Body of pancreas (tissue), 4 donors: ENCODE data around the gene ZNF407. TPM values are rescaled to one million over a fixed set of nuclear protein-coding genes. Genes with fewer than 3 reads are reported as not detected.

Source experiments
- ATAC-seq: fragments of 150-250 bp; one replicate; pipeline ENCODE4 v1.9.1; 2016
- DNase-seq, 4 donors: peaks; one replicate each; pipeline ENCODE4 v3.0.0-alpha.2; 2019
- H3K27ac ChIP-seq, 4 donors: fragments of 200-600 bp; sonication (generic); 1 replicate in 3 of 4; 2 replicates in 1 of 4; pipeline versions ENCODE4 v1.5.1 to v1.6.1; 2016 to 2019; ENCODE audit warnings: mild to moderate bottlenecking in 1 of 4, mixed read lengths in 1 of 4, moderate library complexity in 1 of 4
- H3K27me3 ChIP-seq, 2 donors: fragments of 200-600 bp; sonication (generic); one replicate each; pipeline ENCODE4 v1.6.0; 2016; ENCODE audit warnings: mild to moderate bottlenecking in 1 of 2
- H3K36me3 ChIP-seq, 2 donors: fragments of 200-600 bp; sonication (generic); replicated peaks in 1 of 2; 2 replicates each; pipeline ENCODE4 v1.5.1; 2016; ENCODE audit warnings: low read depth in 2 of 2; ENCODE audit not compliant: insufficient read depth in 1 of 2
- H3K4me1 ChIP-seq: fragments of 200-600 bp; sonication (generic); one replicate; pipeline ENCODE4 v1.6.0; 2016
- H3K4me3 ChIP-seq, 2 donors: fragments of 200-600 bp; sonication (generic); 1 replicate in 1 of 2; 2 replicates in 1 of 2; pipeline ENCODE4 v1.5.1; 2016 to 2019
- H3K9me3 ChIP-seq, 3 donors: fragments of 200-600 bp; sonication (generic); 1 replicate in 2 of 3; 2 replicates in 1 of 3; pipeline ENCODE4 v1.5.1; 2016
- POLR2A ChIP-seq, 3 donors: fragments of 450-650 bp; IDR thresholded peaks; one replicate each; pipeline ENCODE4 v1.6.1; 2016; ENCODE audit warnings: antibody characterized with exemption in 3 of 3, mild to moderate bottlenecking in 2 of 3
- WGBS, 2 donors: methylation state at CpG; one replicate each; pipeline ENCODE4 v1.1.5; 2017; 5-methylcytosine and 5-hydroxymethylcytosine counted together
- intact Hi-C: fragments of 100-400 bp; cut with DNase I; formaldehyde crosslinking; loops from one replicate; pipeline ENCODE4 v1.15.1; 2023
- total RNA-seq, 2 donors: library from RNA; depleted of rRNA; stranded (reverse); fragments of >200 nt; gene quantifications; one replicate each; pipeline ENCODE4 v1.1.0, GENCODE V29; 2016
- TF ChIP-seq, protein P1 (sequence below), 7 experiments: fragments of 450-650 bp in 4 of 7; fragments of 200-600 bp in 3 of 7; sonication (generic) in 3 of 7; IDR thresholded peaks; one replicate each; pipeline ENCODE4 v1.5.1; 2016 to 2019; ENCODE audit warnings: antibody characterized with exemption in 7 of 7

ZNF407 gene
- total RNA-seq, 2 donors from 2014 or later = 14.3 to 19.1 TPM

- H3K27me3 ChIP-seq = no peaks in the 10 kb centered on the region
- no peak overlapping the region for H3K27ac ChIP-seq
- DNase-seq (no peak), ATAC-seq (peak; percentile 12)
- TF ChIP-seq POLR2A (IDR thresholded peaks at IDR 0.05) = no peak
- TF ChIP-seq, protein P1, sequence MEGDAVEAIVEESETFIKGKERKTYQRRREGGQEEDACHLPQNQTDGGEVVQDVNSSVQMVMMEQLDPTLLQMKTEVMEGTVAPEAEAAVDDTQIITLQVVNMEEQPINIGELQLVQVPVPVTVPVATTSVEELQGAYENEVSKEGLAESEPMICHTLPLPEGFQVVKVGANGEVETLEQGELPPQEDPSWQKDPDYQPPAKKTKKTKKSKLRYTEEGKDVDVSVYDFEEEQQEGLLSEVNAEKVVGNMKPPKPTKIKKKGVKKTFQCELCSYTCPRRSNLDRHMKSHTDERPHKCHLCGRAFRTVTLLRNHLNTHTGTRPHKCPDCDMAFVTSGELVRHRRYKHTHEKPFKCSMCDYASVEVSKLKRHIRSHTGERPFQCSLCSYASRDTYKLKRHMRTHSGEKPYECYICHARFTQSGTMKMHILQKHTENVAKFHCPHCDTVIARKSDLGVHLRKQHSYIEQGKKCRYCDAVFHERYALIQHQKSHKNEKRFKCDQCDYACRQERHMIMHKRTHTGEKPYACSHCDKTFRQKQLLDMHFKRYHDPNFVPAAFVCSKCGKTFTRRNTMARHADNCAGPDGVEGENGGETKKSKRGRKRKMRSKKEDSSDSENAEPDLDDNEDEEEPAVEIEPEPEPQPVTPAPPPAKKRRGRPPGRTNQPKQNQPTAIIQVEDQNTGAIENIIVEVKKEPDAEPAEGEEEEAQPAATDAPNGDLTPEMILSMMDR (IDR thresholded peaks at IDR 0.05) = no peak
- intact Hi-C loops = no loop called here
- H3K4me3 ChIP-seq = no peak overlapping the region
- no peaks in the 10 kb centered on the region for H3K36me3 ChIP-seq
- H3K4me1 ChIP-seq = no peaks in the 10 kb centered on the region
- H3K9me3 ChIP-seq = no peaks in the 10 kb centered on the region
- 67 to 68% methylated on average over 4 to 5 of the region's 5 CpGs for WGBS, 2 donors
These were observed 515.8 kb downstream of the ZNF407 start for GRCh38 chr18:75113455-75113854.

DNA sequence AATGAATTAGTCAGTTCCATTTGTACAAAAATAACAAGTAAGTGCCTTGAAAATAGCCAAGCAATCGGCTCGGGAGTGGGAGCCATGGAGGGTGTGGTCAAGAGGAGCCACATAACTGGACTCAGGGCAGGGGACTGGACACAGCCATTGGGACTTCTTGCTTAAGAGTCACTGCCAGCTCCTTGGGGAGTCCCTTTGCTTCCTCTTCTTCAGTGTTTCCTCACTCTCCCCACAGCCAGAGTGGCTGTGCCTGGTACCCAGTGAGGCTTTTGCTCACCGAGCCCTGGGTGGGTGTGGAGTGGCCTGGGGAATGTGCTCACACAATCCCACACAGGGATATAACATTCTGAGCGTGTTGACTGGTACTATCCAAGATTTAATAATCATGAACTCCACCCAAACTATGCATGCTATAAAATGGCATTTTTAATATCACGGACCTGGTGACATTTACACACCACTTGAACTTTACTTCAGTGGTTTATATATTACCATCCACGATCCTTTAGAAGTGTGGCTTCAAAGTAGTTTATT is 516.6 kb downstream of the ZNF407 start:
- H3K4me1 ChIP-seq = no peaks in the 10 kb centered on the region
- H3K27ac ChIP-seq = no peak overlapping the region
- no peaks in the 10 kb centered on the region for H3K9me3 ChIP-seq
- TF ChIP-seq, protein P1 (IDR thresholded peaks at IDR 0.05) = no peak
- no peak for TF ChIP-seq POLR2A (IDR thresholded peaks at IDR 0.05)
- intact Hi-C loops = no loop called here
- no peak for DNase-seq
- no peak overlapping the region for H3K4me3 ChIP-seq
- H3K27me3 ChIP-seq = no peaks in the 10 kb centered on the region
- WGBS, 2 donors = 70 to 78% methylated on average over 6 of the region's 6 CpGs
- ATAC-seq = no peak
- no peaks in the 10 kb centered on the region for H3K36me3 ChIP-seq

Other genes starting within 250 kb of the ZNF407 start
- not detected for gene DIPK1C, start 140.6 kb upstream of the ZNF407 start, total RNA-seq
- 100 to 1,000 TPM in 1 of 2 donors, 10 to 100 TPM in 1; 83.0 to 145 TPM for gene CNDP2, start 101.5 kb upstream of the ZNF407 start, total RNA-seq
- gene CNDP1, start 63.4 kb upstream of the ZNF407 start, total RNA-seq = under 1 TPM in 1 of 2 donors, not detected in 1; under 0.01 TPM